Kidney (tissue), 14 donors: ENCODE data around the gene ERBB4. TPM values are rescaled to one million over a fixed set of nuclear protein-coding genes. Genes with fewer than 3 reads are reported as not detected.
A peak's percentile ranks its signal among the peaks of the same experiment; 100 is the strongest.

Source experiments
- DNase-seq, 5 donors: peaks; one replicate each; pipeline ENCODE4 v3.0.0-alpha.2; 2013 to 2020
- FAIRE-seq: peaks from 2 replicates; lab custom pipeline; 2012; peaks lifted over from hg19 to GRCh38; lab: Jason Lieb, UNC
- H3K27ac ChIP-seq, 2 donors: one replicate each; pipeline ENCODE4 v1.7.0; 2013; ENCODE audit warnings: low read depth in 2 of 2, low read length in 2 of 2, inconsistent platforms in 1 of 2
- H3K27me3 ChIP-seq: one replicate; pipeline ENCODE4 v1.7.1; 2013; ENCODE audit warnings: low read length, inconsistent platforms; ENCODE audit not compliant: control insufficient read depth, insufficient read depth
- H3K36me3 ChIP-seq, 3 donors: one replicate each; pipeline versions ENCODE4 v1.7.0 to v1.7.1; 2013; ENCODE audit warnings: low read length in 3 of 3, control low read depth in 1 of 3, inconsistent platforms in 1 of 3; ENCODE audit not compliant: insufficient read depth in 3 of 3, control insufficient read depth in 2 of 3
- H3K4me1 ChIP-seq, 3 donors: one replicate each; pipeline versions ENCODE4 v1.7.0 to v1.7.1; 2013; ENCODE audit warnings: low read length in 3 of 3, inconsistent platforms in 1 of 3, low read depth in 1 of 3; ENCODE audit not compliant: control insufficient read depth in 2 of 3, insufficient read depth in 2 of 3
- H3K4me3 ChIP-seq, 3 donors: one replicate each; pipeline versions ENCODE4 v1.7.0 to v1.8.1; 2013; ENCODE audit warnings: low read length in 3 of 3, control low read depth in 1 of 3, inconsistent platforms in 1 of 3
- H3K9ac ChIP-seq, 3 donors: one replicate each; pipeline versions ENCODE4 v1.7.0 to v1.7.1; 2013; ENCODE audit warnings: low read length in 3 of 3, control low read depth in 1 of 3, inconsistent platforms in 1 of 3
- H3K9me3 ChIP-seq, 3 donors: one replicate each; pipeline versions ENCODE4 v1.7.0 to v1.7.1; 2013; ENCODE audit warnings: low read length in 3 of 3, control low read depth in 1 of 3, inconsistent platforms in 1 of 3; ENCODE audit not compliant: control insufficient read depth in 2 of 3, insufficient read depth in 1 of 3
- CTCF ChIP-seq: IDR thresholded peaks from 3 replicates; pipeline ENCODE4 v1.5.1; 2012; ENCODE audit warnings: mild to moderate bottlenecking, moderate library complexity, borderline replicate concordance; ENCODE audit not compliant: insufficient read depth; ENCODE audit errors: extremely low read depth
- intact Hi-C: fragments of 100-400 bp; cut with DNase I; formaldehyde crosslinking; loops from one replicate; pipeline ENCODE4 v1.11.1; 2022
- polyA plus RNA-seq: library from polyadenylated mRNA; stranded (reverse); fragments of 350-450 nt; fragmentation: Illumina TruSeq; extraction: RNeasy Lipid Tissue Mini Kit (QIAGEN cat#74804); gene quantifications from one replicate; pipeline ENCODE4 v1.2.3, GENCODE V29; 2014; ENCODE audit warnings: low read depth, low replicate concordance; ENCODE audit not compliant: insufficient read depth
- total RNA-seq: library from RNA; stranded (reverse); fragmentation: NEBNext Ultra II Directional; extraction: Animal tissue kit (Norgen Biotek cat#: 25700); gene quantifications from one replicate; pipeline ENCODE4 v1.2.1, GENCODE V29; 2021
- donor health status: control.
- donor health status: control.
- donor health status: control.
- donor health status: control.
- donor health status: control.
- donor health status: DM: yes; HTN: yes; CAD: no.
- donor health status: Normal renal cell carcinoma (clear cell type).

ERBB4 gene
- total and polyA plus RNA-seq, 2 donors from 2014 or later, result 3.9 to 152 TPM

- H3K9me3 ChIP-seq, result no peaks in the 10 kb centered on the region
- peak in 1 of 5 donors; percentile 44 for DNase-seq
- H3K27ac ChIP-seq, result no peak overlapping the region
- no peak overlapping the region for H3K4me3 ChIP-seq
- intact Hi-C loops, result no loop called here
- H3K4me1 ChIP-seq, result peaks cover 0 to 3% (median 0%) of the 10 kb centered on the region in 3 donors
- no peak for FAIRE-seq
- no peaks in the 10 kb centered on the region for H3K27me3 ChIP-seq
- no peak overlapping the region for H3K9ac ChIP-seq
- TF ChIP-seq CTCF, result no peak
- H3K36me3 ChIP-seq, result no peaks in the 10 kb centered on the region
These were observed 179.1 kb downstream of the ERBB4 start for GRCh38 chr2:212359425-212360067.

- FAIRE-seq (no peak), DNase-seq (peak in 3 of 5 donors; percentile 23 to 55 (median 41))
- H3K9ac ChIP-seq, result no peak overlapping the region
- H3K27ac ChIP-seq, result no peak overlapping the region
- H3K9me3 ChIP-seq, result no peaks in the 10 kb centered on the region
- no peaks in the 10 kb centered on the region for H3K27me3 ChIP-seq
- H3K4me1 ChIP-seq, result peaks cover 0 to 3% (median 0%) of the 10 kb centered on the region in 3 donors
- intact Hi-C loops, result no loop called here
- H3K36me3 ChIP-seq, result no peaks in the 10 kb centered on the region
- no peak for TF ChIP-seq CTCF
- H3K4me3 ChIP-seq, result no peak overlapping the region
These were observed 181.0 kb downstream of the ERBB4 start for GRCh38 chr2:212357606-212358005.

DNA sequence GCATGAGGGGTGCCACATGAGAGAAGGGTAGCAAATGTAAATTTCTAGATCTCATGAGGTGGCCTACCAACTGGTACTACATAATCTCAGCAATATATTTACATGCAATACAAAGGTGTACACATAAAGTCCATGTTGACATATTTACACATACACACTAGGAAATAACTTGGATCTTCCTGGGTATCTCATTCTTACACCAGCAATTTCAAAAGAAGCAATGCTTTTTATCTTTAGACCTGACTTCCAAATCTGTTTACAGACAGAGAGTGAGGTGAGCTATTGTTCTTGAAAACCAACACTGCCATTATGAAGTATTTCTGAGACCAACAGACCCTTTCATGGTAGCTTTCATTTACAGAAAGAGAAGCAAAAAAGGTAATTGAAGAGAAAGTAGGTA, 184.2 kb downstream of the ERBB4 start:
- no peak for FAIRE-seq
- Histone ChIP-seq H3K9ac (no peak overlapping the region), H3K36me3 (no peaks in the 10 kb centered on the region), H3K27ac (no peak overlapping the region), H3K27me3 (no peaks in the 10 kb centered on the region), H3K4me1 (peaks cover 0 to 3% (median 0%) of the 10 kb centered on the region in 3 donors), H3K4me3 (no peak overlapping the region), H3K9me3 (no peaks in the 10 kb centered on the region)
- TF ChIP-seq CTCF, result no peak
- intact Hi-C loops, result no loop called here
- DNase-seq, result no peak
